ENCODE measurements around the gene AHSG.

DNA sequence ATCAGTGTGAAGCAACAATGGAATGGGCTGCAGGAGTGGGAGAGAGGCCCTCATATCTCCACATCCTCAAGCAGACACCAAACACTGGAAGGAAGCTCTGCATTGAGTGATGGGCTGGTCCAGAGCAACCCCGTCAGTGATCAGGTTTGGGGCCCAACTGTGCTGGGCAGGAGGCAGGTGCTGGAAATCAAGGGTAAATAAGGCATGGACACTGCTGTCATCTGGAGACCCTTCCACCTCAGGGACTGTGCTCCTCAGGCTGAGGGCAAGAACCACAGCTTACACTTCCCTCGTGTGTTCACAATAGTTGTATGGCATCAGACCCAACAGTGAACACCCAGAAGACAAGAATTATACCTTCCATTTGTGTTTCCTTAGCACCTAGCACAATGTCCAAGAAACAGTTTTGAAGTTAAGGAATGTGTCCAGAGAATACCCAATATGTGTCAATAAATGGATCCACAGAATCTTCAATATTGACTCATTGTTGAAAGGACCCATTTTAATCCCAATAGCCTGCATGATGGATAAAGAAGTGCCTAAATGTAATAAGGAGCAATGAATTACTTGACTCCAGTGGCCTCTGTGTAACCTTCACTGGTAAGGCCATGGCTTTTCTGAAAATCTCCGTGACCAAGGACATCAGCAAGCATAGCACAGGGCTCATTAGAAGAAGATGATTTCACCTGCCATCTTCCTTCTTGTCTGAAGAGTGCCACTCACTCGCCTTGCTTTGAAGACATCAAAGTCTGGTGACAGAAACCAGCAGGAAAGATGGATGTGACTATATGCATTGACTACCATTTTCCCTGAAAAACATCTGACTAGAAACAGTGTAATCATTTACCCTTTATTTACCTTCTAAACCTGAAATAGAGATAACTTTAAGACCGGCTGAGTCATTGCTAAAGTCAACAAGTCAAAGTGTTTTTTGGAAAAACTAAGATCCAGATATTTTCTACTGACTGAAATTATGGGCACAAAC lies 7.0 kb upstream of the AHSG start:
- TF ChIP-seq POLR2A (IDR thresholded peaks at IDR 0.05) (no peak), POLR2AphosphoS5 (IDR thresholded peaks at IDR 0.05) (no peak)
- TF ChIP-seq, protein P1, sequence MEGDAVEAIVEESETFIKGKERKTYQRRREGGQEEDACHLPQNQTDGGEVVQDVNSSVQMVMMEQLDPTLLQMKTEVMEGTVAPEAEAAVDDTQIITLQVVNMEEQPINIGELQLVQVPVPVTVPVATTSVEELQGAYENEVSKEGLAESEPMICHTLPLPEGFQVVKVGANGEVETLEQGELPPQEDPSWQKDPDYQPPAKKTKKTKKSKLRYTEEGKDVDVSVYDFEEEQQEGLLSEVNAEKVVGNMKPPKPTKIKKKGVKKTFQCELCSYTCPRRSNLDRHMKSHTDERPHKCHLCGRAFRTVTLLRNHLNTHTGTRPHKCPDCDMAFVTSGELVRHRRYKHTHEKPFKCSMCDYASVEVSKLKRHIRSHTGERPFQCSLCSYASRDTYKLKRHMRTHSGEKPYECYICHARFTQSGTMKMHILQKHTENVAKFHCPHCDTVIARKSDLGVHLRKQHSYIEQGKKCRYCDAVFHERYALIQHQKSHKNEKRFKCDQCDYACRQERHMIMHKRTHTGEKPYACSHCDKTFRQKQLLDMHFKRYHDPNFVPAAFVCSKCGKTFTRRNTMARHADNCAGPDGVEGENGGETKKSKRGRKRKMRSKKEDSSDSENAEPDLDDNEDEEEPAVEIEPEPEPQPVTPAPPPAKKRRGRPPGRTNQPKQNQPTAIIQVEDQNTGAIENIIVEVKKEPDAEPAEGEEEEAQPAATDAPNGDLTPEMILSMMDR (IDR thresholded peaks at IDR 0.05), result no peak
